22Rv1 (cell line): Measurements from ENCODE around the gene TMEM38B.

Experiments used
- H3K27ac ChIP-seq: fragments of 450-650 bp; 2 replicates; pipeline ENCODE4 v1.5.1; 2017
- ZFX ChIP-seq: fragments of 450-650 bp; IDR thresholded peaks from 2 replicates; pipeline ENCODE4 v1.6.1; 2017; ENCODE audit warnings: antibody characterized with exemption, borderline replicate concordance
- TF ChIP-seq, protein P1 (sequence below): fragments of 450-650 bp; IDR thresholded peaks from 2 replicates; pipeline ENCODE4 v1.5.1; 2017; ENCODE audit warnings: mild to moderate bottlenecking

Gene TMEM38B

DNA sequence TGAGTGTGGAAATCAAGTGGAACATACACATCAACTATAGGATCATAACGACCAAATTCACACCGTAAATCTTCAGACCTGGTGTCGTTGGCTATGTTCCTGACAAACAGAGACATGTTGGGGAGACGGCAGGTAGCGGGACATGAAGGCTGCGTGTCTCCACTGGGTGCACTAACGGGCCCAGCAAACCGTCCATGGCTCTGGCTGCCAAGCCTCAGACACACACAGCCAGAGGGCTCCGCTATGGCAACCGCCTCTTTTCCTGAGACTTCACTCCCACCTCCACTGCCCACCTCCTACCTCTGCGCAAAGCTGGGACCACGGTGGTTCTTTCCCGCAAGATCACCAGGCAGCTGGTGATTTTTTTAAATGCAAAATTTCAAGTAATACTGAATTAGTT is 16.3 kb downstream of the TMEM38B start:
- TF ChIP-seq, protein P1, sequence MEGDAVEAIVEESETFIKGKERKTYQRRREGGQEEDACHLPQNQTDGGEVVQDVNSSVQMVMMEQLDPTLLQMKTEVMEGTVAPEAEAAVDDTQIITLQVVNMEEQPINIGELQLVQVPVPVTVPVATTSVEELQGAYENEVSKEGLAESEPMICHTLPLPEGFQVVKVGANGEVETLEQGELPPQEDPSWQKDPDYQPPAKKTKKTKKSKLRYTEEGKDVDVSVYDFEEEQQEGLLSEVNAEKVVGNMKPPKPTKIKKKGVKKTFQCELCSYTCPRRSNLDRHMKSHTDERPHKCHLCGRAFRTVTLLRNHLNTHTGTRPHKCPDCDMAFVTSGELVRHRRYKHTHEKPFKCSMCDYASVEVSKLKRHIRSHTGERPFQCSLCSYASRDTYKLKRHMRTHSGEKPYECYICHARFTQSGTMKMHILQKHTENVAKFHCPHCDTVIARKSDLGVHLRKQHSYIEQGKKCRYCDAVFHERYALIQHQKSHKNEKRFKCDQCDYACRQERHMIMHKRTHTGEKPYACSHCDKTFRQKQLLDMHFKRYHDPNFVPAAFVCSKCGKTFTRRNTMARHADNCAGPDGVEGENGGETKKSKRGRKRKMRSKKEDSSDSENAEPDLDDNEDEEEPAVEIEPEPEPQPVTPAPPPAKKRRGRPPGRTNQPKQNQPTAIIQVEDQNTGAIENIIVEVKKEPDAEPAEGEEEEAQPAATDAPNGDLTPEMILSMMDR, result no peak
- no peak for TF ChIP-seq ZFX
- H3K27ac ChIP-seq, result no peak overlapping the region

DNA sequence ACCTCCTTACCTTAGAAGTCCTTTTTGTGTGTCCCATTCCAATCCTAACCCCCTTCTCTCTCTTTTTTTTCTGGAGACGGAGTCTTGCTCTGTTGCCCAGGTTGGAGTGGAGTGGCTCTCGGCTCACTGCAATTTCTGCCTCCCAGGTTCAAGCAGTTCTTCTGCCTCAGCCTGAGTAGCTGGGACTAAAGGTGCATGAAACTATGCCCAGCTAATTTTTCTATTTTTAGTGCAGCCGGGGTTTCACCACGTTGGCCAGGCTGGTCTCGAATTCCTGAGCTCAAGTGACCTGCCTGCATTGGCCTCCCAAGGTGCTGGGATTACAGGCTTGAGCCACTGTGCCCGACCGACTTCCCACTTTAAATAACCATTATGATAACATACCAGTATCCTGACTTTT is 17.5 kb downstream of the TMEM38B start:
- H3K27ac ChIP-seq, result no peak overlapping the region
- TF ChIP-seq, protein P1, result no peak
- no peak for TF ChIP-seq ZFX

DNA sequence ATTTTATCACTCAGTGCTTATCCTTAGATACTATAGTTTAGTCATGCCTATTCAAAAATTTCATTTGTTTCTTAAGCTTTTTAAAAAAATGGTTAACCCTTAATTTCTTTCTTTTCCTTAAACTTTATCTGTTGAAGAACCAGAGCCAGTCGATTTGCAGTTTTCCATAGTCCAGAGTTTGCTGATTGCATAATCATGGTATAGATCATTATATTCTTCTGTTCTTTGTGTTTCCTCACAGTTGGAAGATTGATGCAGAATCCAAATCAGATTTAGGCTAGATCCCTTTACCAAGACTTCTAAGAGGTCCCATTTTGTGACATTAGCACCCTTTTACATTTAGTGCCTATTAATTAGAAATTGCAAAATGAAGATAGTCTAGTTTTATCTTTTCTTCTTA is 18.0 kb downstream of the TMEM38B start:
- TF ChIP-seq, protein P1, result no peak
- no peak overlapping the region for H3K27ac ChIP-seq

DNA sequence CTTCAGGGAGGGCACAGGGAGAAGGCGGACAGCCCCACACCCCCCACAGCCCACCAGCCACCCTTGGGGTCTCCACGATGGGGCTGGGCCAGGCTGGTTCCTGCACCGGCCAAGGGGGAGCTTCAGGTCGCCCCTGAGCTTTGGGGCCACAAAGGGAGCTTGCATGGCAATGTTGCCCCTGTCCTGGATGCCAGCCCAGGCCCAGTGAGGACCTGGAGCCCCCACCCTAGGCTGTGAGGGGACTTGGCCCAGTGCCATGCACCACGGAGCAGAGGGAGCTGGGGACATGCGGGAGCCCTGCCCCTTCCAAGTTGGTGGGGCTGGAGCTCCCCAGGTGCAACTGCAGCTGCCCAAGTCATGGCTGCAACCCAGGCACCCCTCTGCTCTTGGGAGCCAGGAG is 18.4 kb downstream of the TMEM38B start:
- no peak overlapping the region for H3K27ac ChIP-seq
- TF ChIP-seq ZFX, result no peak
- TF ChIP-seq, protein P1, result no peak

DNA sequence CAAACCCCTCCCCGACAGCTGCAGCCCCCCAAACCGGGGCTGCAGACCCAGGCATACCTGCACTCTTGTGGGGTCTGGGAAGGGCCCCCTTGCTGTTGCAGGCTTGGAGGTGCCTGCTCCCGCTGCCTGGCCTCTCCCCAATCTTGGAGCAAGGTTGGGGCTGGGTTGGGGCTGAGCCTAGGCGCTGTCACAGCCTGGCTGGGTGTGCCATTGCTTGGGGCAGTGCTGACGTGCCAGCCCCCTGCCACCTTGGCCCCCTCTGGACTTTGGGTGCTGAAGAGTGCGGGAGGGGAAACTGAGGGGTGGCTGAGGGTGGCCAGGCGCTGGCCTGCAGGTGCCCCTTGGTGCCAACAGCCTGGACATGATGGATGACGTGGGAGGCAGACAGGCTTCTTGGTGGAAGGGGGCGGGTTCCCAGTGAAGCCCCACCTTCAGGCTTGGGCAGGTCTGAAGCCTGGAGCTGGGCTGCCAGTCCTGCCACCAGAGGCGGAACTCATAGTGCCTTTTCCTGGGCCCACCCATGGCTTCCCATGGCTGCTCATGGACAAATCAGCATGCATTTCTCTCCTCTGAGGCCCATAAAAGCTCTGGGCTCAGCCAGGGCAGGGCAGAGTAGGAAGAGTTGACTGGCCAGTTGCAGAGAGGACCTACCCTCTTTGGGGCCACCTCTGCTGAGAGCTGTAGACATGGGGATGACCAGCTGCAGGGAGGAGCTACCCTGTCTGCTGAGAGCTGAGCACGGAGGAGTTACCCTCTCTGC is 19.1 kb downstream of the TMEM38B start:
- no peak overlapping the region for H3K27ac ChIP-seq
- no peak for TF ChIP-seq ZFX
- TF ChIP-seq, protein P1, result no peak

DNA sequence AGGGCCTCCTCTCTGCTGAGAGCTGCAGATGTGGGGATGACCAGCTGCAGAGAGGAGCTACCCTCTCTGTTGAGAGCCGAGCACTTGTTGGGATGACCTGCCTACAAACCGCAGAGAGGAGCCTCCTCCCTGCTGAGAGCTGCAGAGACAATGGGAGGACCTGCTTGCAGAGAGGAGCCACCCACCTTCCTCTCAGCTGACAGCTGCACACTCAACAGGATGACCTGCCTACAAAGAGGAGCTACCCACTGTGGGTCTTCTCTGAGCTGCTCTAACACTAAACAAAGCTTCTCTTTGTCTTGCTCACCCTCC is 19.6 kb downstream of the TMEM38B start:
- TF ChIP-seq, protein P1, result no peak
- no peak for TF ChIP-seq ZFX
- no peak overlapping the region for H3K27ac ChIP-seq

DNA sequence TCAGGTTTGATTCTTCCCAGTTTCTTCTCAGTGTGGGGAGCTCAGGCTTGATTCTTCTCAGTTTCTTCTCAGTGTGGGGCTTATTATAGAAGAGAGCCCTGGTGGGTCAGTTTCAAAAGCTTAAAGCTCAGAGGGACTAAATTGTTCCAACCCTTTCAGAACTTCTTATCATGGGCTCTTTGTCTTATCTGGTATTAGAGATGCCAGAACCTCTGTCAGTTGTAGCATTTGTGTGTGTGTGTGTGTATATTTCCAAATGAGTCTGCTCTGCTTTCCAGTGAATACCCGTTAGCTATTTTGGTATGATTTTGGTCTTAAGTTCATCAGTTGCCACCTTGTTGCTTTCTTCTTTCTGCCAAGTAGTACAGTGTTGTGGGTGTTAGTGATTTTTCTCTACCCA is 21.8 kb downstream of the TMEM38B start:
- TF ChIP-seq, protein P1, result no peak
- TF ChIP-seq ZFX, result no peak

More for the DNA sequence above, 21.8 kb downstream of the TMEM38B start:
- H3K27ac ChIP-seq, result no peak overlapping the region
